ENCODE data around the gene CDH13.

Gene CDH13

DNA sequence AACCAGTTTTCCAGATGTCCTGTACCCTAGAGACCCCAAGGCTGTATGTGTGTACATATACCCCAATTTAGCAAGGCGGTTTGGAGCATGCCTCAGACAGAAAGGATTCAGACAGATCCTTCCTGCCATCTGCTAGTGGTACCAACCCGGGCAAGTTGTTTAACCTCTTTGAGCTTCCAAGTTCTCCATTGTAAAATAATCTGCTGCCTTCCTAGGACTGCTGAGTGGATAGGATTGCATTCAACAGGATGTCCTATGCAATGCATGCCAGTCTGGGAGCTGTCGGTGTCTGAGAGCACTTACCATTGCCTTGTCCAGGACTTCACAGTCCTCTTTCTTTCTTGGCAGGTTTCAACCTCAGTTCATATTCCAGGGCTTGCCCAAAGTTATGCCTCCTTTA, 1.9 kb downstream of the CDH13 start:
- H3K27me3 ChIP-seq (ENCODE audit: insufficient read depth, poor library complexity, severe bottlenecking), result peaks cover 27% of the 10 kb centered on the region
- TF ChIP-seq GABPA (IDR thresholded peaks at IDR 0.05; ENCODE audit: low read depth), result no peak
- TF ChIP-seq CTCF (IDR thresholded peaks at IDR 0.05; ENCODE audit: insufficient read depth, low read length), result no peak
- no peak for TF ChIP-seq POLR2AphosphoS5 (IDR thresholded peaks at IDR 0.05; ENCODE audit: low read depth)
- H3K4me3 ChIP-seq (replicated peaks; ENCODE audit: insufficient read depth, low read length), result no peak overlapping the region
- no peak for DNase-seq (ENCODE audit: low read depth in 1 of 2, low spot score in 1 of 2)
- H3K27ac ChIP-seq (replicated peaks), result no peak overlapping the region

DNA sequence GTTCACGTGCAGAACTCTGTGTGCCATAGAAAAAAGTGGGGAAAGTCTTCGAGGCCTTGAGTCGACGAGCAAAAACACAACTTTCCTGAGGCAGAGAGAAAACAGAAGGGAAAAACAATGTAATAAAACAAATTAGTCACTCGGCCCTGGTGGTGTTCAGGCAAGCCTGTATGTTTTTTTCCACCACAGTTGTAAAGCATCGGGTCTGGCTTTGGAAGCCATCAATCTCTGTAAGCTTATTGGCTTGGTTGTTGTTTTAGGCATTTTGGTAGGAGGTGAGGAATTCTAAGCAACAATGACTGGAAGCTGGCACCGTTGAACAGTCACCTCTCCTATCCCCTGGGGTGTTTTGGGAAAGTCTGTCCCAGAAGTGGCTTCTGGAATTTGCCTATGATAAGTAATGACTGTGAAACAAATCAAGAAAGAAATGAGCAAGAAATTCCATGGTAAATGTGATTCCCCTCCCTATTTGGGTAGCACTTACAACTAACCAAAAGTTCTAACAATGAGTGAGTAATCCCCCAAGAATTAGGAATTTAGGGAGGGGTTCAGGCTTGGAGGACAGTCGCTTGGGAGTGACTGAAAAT, 2.8 kb downstream of the CDH13 start:
- no peak for DNase-seq (ENCODE audit: low read depth in 1 of 2, low spot score in 1 of 2)
- Histone ChIP-seq H3K27ac (replicated peaks) (no peak overlapping the region), H3K27me3 (ENCODE audit: insufficient read depth, poor library complexity, severe bottlenecking) (peaks cover 27% of the 10 kb centered on the region), H3K4me3 (replicated peaks; ENCODE audit: insufficient read depth, low read length) (no peak overlapping the region)
- TF ChIP-seq SPI1 (IDR thresholded peaks at IDR 0.05; ENCODE audit: borderline replicate concordance, low read depth) (no peak), CTCF (IDR thresholded peaks at IDR 0.05; ENCODE audit: insufficient read depth, low read length) (no peak), POLR2AphosphoS5 (IDR thresholded peaks at IDR 0.05; ENCODE audit: low read depth) (no peak), REST (IDR thresholded peaks at IDR 0.05; ENCODE audit: insufficient replicate concordance, low read depth) (no peak), GABPA (IDR thresholded peaks at IDR 0.05; ENCODE audit: low read depth) (no peak)

DNA sequence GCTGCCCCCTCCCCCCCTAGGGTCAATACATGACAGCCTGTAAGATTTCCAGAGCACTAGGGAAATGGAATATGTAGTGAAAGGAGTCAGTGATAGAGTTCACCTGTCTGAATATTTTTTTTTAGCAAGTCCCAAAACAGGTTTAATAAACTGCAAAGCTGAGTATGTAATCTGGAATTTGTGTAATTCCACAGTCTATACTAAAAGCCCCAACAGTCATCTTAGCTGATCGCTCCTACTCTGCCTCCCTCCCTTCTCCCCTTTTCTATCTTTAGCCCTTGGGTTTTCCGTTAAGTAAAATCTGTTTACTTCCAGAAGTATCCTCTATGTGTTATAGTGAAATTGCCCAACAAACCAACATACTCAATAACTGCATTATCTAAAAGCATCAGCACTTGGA, 3.5 kb downstream of the CDH13 start:
- TF ChIP-seq SPI1 (IDR thresholded peaks at IDR 0.05; ENCODE audit: borderline replicate concordance, low read depth), result no peak
- TF ChIP-seq GABPA (IDR thresholded peaks at IDR 0.05; ENCODE audit: low read depth), result no peak
- no peak for TF ChIP-seq POLR2AphosphoS5 (IDR thresholded peaks at IDR 0.05; ENCODE audit: low read depth)
- TF ChIP-seq REST (IDR thresholded peaks at IDR 0.05; ENCODE audit: insufficient replicate concordance, low read depth), result no peak
- no peak for TF ChIP-seq CTCF (IDR thresholded peaks at IDR 0.05; ENCODE audit: insufficient read depth, low read length)
- no peak overlapping the region for H3K27ac ChIP-seq (replicated peaks)

DNA sequence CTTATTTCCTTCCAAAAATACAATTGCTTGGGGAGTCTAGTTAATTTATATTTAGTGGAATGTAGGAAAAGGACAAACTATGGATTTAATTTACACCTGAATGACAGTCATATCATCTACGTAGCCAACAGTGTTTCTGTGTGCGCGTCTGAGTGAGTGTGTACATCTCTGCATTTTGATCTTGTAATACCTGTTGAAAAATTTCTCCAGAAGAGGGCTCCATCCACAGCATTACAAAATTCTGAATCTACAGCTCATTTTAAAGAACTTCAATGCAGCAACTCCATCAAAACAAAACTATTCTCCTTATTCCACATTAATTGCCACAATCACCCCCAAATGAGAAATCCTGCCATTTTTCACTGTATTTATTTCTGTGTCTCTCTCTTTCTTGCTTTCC, 3.9 kb downstream of the CDH13 start:
- DNase-seq (ENCODE audit: low read depth in 1 of 2, low spot score in 1 of 2), result no peak

More for the DNA sequence above, 3.5 kb downstream of the CDH13 start:
- no peak for DNase-seq (ENCODE audit: low read depth in 1 of 2, low spot score in 1 of 2)
- Histone ChIP-seq H3K27me3 (ENCODE audit: insufficient read depth, poor library complexity, severe bottlenecking) (peaks cover 27% of the 10 kb centered on the region), H3K4me3 (replicated peaks; ENCODE audit: insufficient read depth, low read length) (no peak overlapping the region)

More for the DNA sequence above, 3.9 kb downstream of the CDH13 start:
- TF ChIP-seq REST (IDR thresholded peaks at IDR 0.05; ENCODE audit: insufficient replicate concordance, low read depth) (no peak), CTCF (IDR thresholded peaks at IDR 0.05; ENCODE audit: insufficient read depth, low read length) (no peak), POLR2AphosphoS5 (IDR thresholded peaks at IDR 0.05; ENCODE audit: low read depth) (no peak), GABPA (IDR thresholded peaks at IDR 0.05; ENCODE audit: low read depth) (no peak), SPI1 (IDR thresholded peaks at IDR 0.05; ENCODE audit: borderline replicate concordance, low read depth) (no peak)
- Histone ChIP-seq H3K4me3 (replicated peaks; ENCODE audit: insufficient read depth, low read length) (no peak overlapping the region), H3K27ac (replicated peaks) (no peak overlapping the region), H3K27me3 (ENCODE audit: insufficient read depth, poor library complexity, severe bottlenecking) (peaks cover 25% of the 10 kb centered on the region)
